H1 (cell line): Measurements from ENCODE around the gene SLC37A3. TPM values are rescaled to one million over a fixed set of nuclear protein-coding genes. Genes with fewer than 3 reads are reported as not detected.

ENCODE experiments used
- CHD1 ChIP-seq: IDR thresholded peaks from 2 replicates; pipeline ENCODE4 v1.6.1; 2012; ENCODE audit warnings: low read depth, low read length, improper control_type of control experiment
- KDM4A ChIP-seq: IDR thresholded peaks from one replicate; pipeline ENCODE4 v1.7.1; 2012; ENCODE audit warnings: low read depth, mild to moderate bottlenecking, moderate library complexity, low read length, inconsistent platforms; ENCODE audit not compliant: severe bottlenecking
- RXRA ChIP-seq: IDR thresholded peaks from 2 replicates; pipeline ENCODE4 v1.6.1; 2011; ENCODE audit warnings: low read depth, mild to moderate bottlenecking, low read length, moderate library complexity; ENCODE audit not compliant: insufficient read depth
- SUZ12 ChIP-seq: fragments of 200-600 bp; sonication (generic); IDR thresholded peaks from 2 replicates; pipeline ENCODE4 v1.6.1; 2012; ENCODE audit warnings: mild to moderate bottlenecking, inconsistent platforms, low read length, moderate library complexity, mixed read lengths
- TAF1 ChIP-seq: IDR thresholded peaks from 2 replicates; pipeline ENCODE4 v1.6.1; 2011; ENCODE audit warnings: mild to moderate bottlenecking, low read depth, low read length
- polyA plus RNA-seq, 7 experiments: library from polyadenylated mRNA; depleted of rRNA in 3 of 7; stranded (reverse) in 5 of 7; unstranded in 2 of 7; fragments of >200 nt in 5 of 7; fragments of 200-250 nt in 2 of 7; gene quantifications; 1 replicate in 5 of 7; 2 replicates in 1 of 7; 4 replicates in 1 of 7; pipeline versions ENCODE4 v1.2.1 to v1.2.3, GENCODE V29; 2011 to 2013; ENCODE audit warnings: missing spikeins in 2 of 7, mixed read lengths in 2 of 7
- total RNA-seq: library from RNA; stranded (reverse); fragmentation: NEBNext Ultra II Directional; extraction: Animal tissue kit (Norgen Biotek cat#: 25700); gene quantifications from 2 replicates; pipeline ENCODE4 v1.2.1, GENCODE V29; 2021
- TF ChIP-seq, protein P1 (sequence below): fragments of 300-600 bp; sonication (generic); IDR thresholded peaks from 2 replicates; pipeline ENCODE4 v1.7.1; 2012; ENCODE audit warnings: low read length, moderate library complexity, mild to moderate bottlenecking, inconsistent platforms; ENCODE audit not compliant: insufficient replicate concordance
- TF ChIP-seq, protein P2 (sequence below): IDR thresholded peaks from 2 replicates; pipeline ENCODE4 v1.6.1; 2011; ENCODE audit warnings: low read depth, mild to moderate bottlenecking, low read length; ENCODE audit not compliant: insufficient read depth
- TF ChIP-seq, protein P3 (sequence below), 3 experiments: IDR thresholded peaks; 1 replicate in 2 of 3; 2 replicates in 1 of 3; pipeline versions ENCODE4 v1.5.1 to v1.6.1; 2011; ENCODE audit warnings: low read length in 3 of 3, mild to moderate bottlenecking in 3 of 3, inconsistent platforms in 2 of 3, low read depth in 1 of 3, moderate library complexity in 1 of 3; ENCODE audit not compliant: insufficient read depth in 1 of 3; ENCODE audit errors: control extremely low read depth in 1 of 3

The SLC37A3 gene
- total and polyA plus RNA-seq, 2 of the 8 experiments (the other 6 are each of a cell fraction or from before 2014, with no cell fraction given) = 58.2 to 71.0 TPM

DNA sequence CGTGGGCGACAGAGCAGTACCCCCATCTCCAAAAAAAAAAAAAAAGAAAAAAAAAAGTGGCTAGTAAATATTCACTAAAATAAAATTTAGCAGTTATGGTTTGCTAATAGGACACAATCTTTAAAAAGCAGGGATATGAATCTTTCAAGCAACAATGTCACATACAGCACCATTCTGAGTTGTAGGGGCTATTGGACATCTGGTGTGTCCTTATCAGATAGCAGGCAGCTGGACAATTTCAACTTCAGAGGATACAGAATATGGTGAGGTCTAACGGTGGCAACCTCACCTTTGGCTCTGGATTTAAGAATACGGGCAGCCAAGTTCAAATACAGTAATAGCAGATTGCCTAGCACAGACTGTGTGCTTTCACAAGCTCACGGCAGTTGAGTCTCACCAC lies 51.1 kb downstream of the SLC37A3 start (continued):
- TF ChIP-seq, protein P1, sequence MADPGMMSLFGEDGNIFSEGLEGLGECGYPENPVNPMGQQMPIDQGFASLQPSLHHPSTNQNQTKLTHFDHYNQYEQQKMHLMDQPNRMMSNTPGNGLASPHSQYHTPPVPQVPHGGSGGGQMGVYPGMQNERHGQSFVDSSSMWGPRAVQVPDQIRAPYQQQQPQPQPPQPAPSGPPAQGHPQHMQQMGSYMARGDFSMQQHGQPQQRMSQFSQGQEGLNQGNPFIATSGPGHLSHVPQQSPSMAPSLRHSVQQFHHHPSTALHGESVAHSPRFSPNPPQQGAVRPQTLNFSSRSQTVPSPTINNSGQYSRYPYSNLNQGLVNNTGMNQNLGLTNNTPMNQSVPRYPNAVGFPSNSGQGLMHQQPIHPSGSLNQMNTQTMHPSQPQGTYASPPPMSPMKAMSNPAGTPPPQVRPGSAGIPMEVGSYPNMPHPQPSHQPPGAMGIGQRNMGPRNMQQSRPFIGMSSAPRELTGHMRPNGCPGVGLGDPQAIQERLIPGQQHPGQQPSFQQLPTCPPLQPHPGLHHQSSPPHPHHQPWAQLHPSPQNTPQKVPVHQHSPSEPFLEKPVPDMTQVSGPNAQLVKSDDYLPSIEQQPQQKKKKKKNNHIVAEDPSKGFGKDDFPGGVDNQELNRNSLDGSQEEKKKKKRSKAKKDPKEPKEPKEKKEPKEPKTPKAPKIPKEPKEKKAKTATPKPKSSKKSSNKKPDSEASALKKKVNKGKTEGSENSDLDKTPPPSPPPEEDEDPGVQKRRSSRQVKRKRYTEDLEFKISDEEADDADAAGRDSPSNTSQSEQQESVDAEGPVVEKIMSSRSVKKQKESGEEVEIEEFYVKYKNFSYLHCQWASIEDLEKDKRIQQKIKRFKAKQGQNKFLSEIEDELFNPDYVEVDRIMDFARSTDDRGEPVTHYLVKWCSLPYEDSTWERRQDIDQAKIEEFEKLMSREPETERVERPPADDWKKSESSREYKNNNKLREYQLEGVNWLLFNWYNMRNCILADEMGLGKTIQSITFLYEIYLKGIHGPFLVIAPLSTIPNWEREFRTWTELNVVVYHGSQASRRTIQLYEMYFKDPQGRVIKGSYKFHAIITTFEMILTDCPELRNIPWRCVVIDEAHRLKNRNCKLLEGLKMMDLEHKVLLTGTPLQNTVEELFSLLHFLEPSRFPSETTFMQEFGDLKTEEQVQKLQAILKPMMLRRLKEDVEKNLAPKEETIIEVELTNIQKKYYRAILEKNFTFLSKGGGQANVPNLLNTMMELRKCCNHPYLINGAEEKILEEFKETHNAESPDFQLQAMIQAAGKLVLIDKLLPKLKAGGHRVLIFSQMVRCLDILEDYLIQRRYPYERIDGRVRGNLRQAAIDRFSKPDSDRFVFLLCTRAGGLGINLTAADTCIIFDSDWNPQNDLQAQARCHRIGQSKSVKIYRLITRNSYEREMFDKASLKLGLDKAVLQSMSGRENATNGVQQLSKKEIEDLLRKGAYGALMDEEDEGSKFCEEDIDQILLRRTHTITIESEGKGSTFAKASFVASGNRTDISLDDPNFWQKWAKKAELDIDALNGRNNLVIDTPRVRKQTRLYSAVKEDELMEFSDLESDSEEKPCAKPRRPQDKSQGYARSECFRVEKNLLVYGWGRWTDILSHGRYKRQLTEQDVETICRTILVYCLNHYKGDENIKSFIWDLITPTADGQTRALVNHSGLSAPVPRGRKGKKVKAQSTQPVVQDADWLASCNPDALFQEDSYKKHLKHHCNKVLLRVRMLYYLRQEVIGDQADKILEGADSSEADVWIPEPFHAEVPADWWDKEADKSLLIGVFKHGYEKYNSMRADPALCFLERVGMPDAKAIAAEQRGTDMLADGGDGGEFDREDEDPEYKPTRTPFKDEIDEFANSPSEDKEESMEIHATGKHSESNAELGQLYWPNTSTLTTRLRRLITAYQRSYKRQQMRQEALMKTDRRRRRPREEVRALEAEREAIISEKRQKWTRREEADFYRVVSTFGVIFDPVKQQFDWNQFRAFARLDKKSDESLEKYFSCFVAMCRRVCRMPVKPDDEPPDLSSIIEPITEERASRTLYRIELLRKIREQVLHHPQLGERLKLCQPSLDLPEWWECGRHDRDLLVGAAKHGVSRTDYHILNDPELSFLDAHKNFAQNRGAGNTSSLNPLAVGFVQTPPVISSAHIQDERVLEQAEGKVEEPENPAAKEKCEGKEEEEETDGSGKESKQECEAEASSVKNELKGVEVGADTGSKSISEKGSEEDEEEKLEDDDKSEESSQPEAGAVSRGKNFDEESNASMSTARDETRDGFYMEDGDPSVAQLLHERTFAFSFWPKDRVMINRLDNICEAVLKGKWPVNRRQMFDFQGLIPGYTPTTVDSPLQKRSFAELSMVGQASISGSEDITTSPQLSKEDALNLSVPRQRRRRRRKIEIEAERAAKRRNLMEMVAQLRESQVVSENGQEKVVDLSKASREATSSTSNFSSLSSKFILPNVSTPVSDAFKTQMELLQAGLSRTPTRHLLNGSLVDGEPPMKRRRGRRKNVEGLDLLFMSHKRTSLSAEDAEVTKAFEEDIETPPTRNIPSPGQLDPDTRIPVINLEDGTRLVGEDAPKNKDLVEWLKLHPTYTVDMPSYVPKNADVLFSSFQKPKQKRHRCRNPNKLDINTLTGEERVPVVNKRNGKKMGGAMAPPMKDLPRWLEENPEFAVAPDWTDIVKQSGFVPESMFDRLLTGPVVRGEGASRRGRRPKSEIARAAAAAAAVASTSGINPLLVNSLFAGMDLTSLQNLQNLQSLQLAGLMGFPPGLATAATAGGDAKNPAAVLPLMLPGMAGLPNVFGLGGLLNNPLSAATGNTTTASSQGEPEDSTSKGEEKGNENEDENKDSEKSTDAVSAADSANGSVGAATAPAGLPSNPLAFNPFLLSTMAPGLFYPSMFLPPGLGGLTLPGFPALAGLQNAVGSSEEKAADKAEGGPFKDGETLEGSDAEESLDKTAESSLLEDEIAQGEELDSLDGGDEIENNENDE = no peak
- no peak for TF ChIP-seq RXRA
- TF ChIP-seq CHD1 = no peak
- no peak for TF ChIP-seq KDM4A
- TF ChIP-seq, protein P2, sequence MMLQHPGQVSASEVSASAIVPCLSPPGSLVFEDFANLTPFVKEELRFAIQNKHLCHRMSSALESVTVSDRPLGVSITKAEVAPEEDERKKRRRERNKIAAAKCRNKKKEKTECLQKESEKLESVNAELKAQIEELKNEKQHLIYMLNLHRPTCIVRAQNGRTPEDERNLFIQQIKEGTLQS = no peak
- no peak for TF ChIP-seq TAF1
- TF ChIP-seq, protein P3, sequence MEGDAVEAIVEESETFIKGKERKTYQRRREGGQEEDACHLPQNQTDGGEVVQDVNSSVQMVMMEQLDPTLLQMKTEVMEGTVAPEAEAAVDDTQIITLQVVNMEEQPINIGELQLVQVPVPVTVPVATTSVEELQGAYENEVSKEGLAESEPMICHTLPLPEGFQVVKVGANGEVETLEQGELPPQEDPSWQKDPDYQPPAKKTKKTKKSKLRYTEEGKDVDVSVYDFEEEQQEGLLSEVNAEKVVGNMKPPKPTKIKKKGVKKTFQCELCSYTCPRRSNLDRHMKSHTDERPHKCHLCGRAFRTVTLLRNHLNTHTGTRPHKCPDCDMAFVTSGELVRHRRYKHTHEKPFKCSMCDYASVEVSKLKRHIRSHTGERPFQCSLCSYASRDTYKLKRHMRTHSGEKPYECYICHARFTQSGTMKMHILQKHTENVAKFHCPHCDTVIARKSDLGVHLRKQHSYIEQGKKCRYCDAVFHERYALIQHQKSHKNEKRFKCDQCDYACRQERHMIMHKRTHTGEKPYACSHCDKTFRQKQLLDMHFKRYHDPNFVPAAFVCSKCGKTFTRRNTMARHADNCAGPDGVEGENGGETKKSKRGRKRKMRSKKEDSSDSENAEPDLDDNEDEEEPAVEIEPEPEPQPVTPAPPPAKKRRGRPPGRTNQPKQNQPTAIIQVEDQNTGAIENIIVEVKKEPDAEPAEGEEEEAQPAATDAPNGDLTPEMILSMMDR (IDR thresholded peaks at IDR 0.05; ENCODE audit: control extremely low read depth in 1 of 3, insufficient read depth in 1 of 3, low read depth in 1 of 3, low read length in 3 of 3) = no peak
- no peak for TF ChIP-seq SUZ12
